CD14-positive monocyte (primary cell): ENCODE measurements around the gene IL9R. TPM values are rescaled to one million over a fixed set of nuclear protein-coding genes. Genes with fewer than 3 reads are reported as not detected.

Source experiments
- DNase-seq, 3 donors: peaks; one replicate each; pipeline ENCODE4 v3.0.0-alpha.2; 2011 to 2022
- H2AFZ ChIP-seq: 2 replicates; pipeline ENCODE4 v1.6.0; 2012; ENCODE audit warnings: mild to moderate bottlenecking, low read depth, low read length, inconsistent platforms; ENCODE audit not compliant: insufficient read depth, poor library complexity, severe bottlenecking
- H3K27ac ChIP-seq, 2 donors: 1 replicate in 1 of 2; 2 replicates in 1 of 2; pipeline ENCODE4 v1.5.1; 2012 to 2013; ENCODE audit warnings: low read length in 2 of 2, control low read depth in 1 of 2, inconsistent platforms in 1 of 2, low read depth in 1 of 2, mild to moderate bottlenecking in 1 of 2
- H3K27me3 ChIP-seq, 2 donors: one replicate each; pipeline versions ENCODE4 v1.6.0 to v1.6.1; 2011 to 2013; ENCODE audit warnings: low read length in 2 of 2; ENCODE audit not compliant: control insufficient read depth in 2 of 2, insufficient read depth in 2 of 2
- H3K36me3 ChIP-seq, 2 donors: replicated peaks in 1 of 2; 1 replicate in 1 of 2; 2 replicates in 1 of 2; pipeline versions ENCODE4 v1.5.1 to v1.6.1; 2012 to 2013; ENCODE audit warnings: low read length in 2 of 2, control low read depth in 1 of 2, inconsistent platforms in 1 of 2, mild to moderate bottlenecking in 1 of 2; ENCODE audit not compliant: insufficient read depth in 2 of 2, control insufficient read depth in 1 of 2
- H3K4me1 ChIP-seq, 2 donors: 1 replicate in 1 of 2; 2 replicates in 1 of 2; pipeline versions ENCODE4 v1.5.1 to v1.6.1; 2012 to 2013; ENCODE audit warnings: low read length in 2 of 2, control low read depth in 1 of 2, inconsistent platforms in 1 of 2, mild to moderate bottlenecking in 1 of 2, moderate library complexity in 1 of 2; ENCODE audit not compliant: insufficient read depth in 2 of 2, control insufficient read depth in 1 of 2
- H3K4me2 ChIP-seq: replicated peaks from 2 replicates; pipeline ENCODE3; 2012; ENCODE audit warnings: low read length, moderate library complexity, mild to moderate bottlenecking; ENCODE audit not compliant: poor library complexity, severe bottlenecking; ENCODE audit errors: extremely low read depth
- H3K4me3 ChIP-seq, 3 experiments: fragments of 200-600 bp in 1 of 3; sonication (generic) in 1 of 3; replicated peaks in 1 of 3; 1 replicate in 2 of 3; 2 replicates in 1 of 3; pipeline ENCODE4 v1.5.1; 2011 to 2013; ENCODE audit warnings: low read length in 3 of 3, mild to moderate bottlenecking in 3 of 3, control low read depth in 2 of 3, low read depth in 2 of 3, inconsistent platforms in 1 of 3, moderate library complexity in 1 of 3
- H3K79me2 ChIP-seq: 2 replicates; pipeline ENCODE4 v1.6.0; 2012; ENCODE audit warnings: mild to moderate bottlenecking, control low read depth, inconsistent platforms, low read length, moderate library complexity; ENCODE audit not compliant: insufficient read depth
- H3K9ac ChIP-seq: 2 replicates; pipeline ENCODE4 v1.6.0; 2017; ENCODE audit warnings: low read length, mild to moderate bottlenecking; ENCODE audit not compliant: insufficient read depth, poor library complexity, severe bottlenecking
- H3K9me3 ChIP-seq, 2 donors: replicated peaks in 1 of 2; 1 replicate in 1 of 2; 2 replicates in 1 of 2; pipeline versions ENCODE4 v1.5.1 to v1.6.1; 2012 to 2013; ENCODE audit warnings: low read length in 2 of 2, control low read depth in 1 of 2; ENCODE audit not compliant: control insufficient read depth in 1 of 2, insufficient read depth in 1 of 2
- H4K20me1 ChIP-seq: 2 replicates; pipeline ENCODE4 v1.6.0; 2012; ENCODE audit warnings: mild to moderate bottlenecking, low read length, control low read depth, moderate library complexity; ENCODE audit not compliant: insufficient read depth
- H3K27ac Mint-ChIP-seq, 7 donors: one replicate each; pipeline ENCODE4 v1.8.0; 2020; ENCODE audit warnings: mild to moderate bottlenecking in 7 of 7, mixed read lengths in 7 of 7, moderate library complexity in 6 of 7, inconsistent platforms in 2 of 7
- H3K27me3 Mint-ChIP-seq, 3 donors: one replicate each; pipeline ENCODE4 v1.8.0; 2021 to 2022; ENCODE audit warnings: low read depth in 3 of 3, mild to moderate bottlenecking in 3 of 3, mixed read lengths in 3 of 3, moderate library complexity in 3 of 3, inconsistent platforms in 1 of 3
- H3K36me3 Mint-ChIP-seq, 2 donors: one replicate each; pipeline ENCODE4 v1.8.0; 2020; ENCODE audit warnings: mixed read lengths in 2 of 2, inconsistent platforms in 1 of 2, mild to moderate bottlenecking in 1 of 2
- H3K4me1 Mint-ChIP-seq: one replicate; pipeline ENCODE4 v1.8.0; 2020; ENCODE audit warnings: mild to moderate bottlenecking, mixed read lengths
- H3K4me3 Mint-ChIP-seq, 2 donors: one replicate each; pipeline ENCODE4 v1.8.0; 2020; ENCODE audit warnings: mild to moderate bottlenecking in 2 of 2, mixed read lengths in 2 of 2, moderate library complexity in 1 of 2
- H3K9me3 Mint-ChIP-seq, 7 donors: one replicate each; pipeline ENCODE4 v1.8.0; 2020 to 2022; ENCODE audit warnings: mixed read lengths in 7 of 7, mild to moderate bottlenecking in 6 of 7, moderate library complexity in 6 of 7, inconsistent platforms in 2 of 7
- WGBS: methylation state at CpG from one replicate; pipeline ENCODE4 v1.1.5; 2013; ENCODE audit warnings: missing lambda C conversion rate; ENCODE audit not compliant: insufficient coverage; 5-methylcytosine and 5-hydroxymethylcytosine counted together
- intact Hi-C, 2 donors: fragments of 100-400 bp; cut with micrococcal nuclease; formaldehyde crosslinking; loops; one replicate each; pipeline versions ENCODE4 v1.15.0 to v1.15.1; 2023
- polyA plus RNA-seq, 3 donors: library from polyadenylated mRNA; depleted of rRNA in 1 of 3; unstranded in 2 of 3; stranded (reverse) in 1 of 3; fragments of 300-500 nt in 2 of 3; fragments of >200 nt in 1 of 3; fragmentation: Illumina TruSeq in 2 of 3; gene quantifications; 1 replicate in 2 of 3; 2 replicates in 1 of 3; pipeline ENCODE4 v1.2.3, GENCODE V29; 2012 to 2021
- TF ChIP-seq, protein P1 (sequence below): fragments of 200-600 bp; IDR thresholded peaks from one replicate; pipeline ENCODE4 v1.8.0; 2022; ENCODE audit warnings: antibody characterized with exemption, mild to moderate bottlenecking

The IL9R gene
- polyA plus RNA-seq, 3 donors: 0.25 to 1.0 (median 0.85) TPM

DNA sequence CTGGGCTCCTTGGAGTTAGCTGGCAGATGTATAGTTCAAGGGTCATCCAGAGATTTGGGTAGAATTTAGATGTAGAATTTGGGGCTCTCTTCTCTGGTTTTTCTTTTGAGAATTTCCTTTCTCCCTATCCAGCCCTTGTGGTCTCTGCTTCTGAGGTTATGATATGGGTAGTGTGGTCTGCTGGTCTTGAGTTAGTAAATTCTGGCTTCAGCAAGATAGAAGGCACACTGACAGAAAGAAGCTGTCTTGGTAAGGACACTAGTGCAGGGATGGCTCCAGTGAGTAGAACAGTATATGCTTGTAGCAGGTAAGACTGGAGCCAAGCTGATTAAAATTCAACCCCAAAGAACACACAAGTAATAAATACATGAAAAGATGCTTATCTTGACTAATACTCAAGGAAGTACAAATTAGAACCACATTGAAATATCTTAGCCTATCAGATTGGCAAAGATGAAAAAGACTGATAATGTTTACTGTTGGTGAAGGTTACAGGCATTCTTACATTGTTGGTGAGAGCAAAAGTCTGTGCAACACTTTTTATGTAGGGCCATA is 2.1 kb upstream of the IL9R start:
- no peaks in the 10 kb centered on the region for H4K20me1 ChIP-seq
- no peak overlapping the region for H3K4me3 ChIP-seq
- H3K9me3 ChIP-seq: peaks cover 0 to 2% of the 10 kb centered on the region in 2 donors
- Mint-ChIP-seq H3K27ac (no peak overlapping the region), H3K4me1 (no peaks in the 10 kb centered on the region), H3K27me3 (peaks cover 1 to 5% (median 2%) of the 10 kb centered on the region in 3 donors), H3K9me3 (peaks cover 0 to 2% (median 0%) of the 10 kb centered on the region in 7 donors), H3K36me3 (no peaks in the 10 kb centered on the region), H3K4me3 (no peak overlapping the region)
- H3K4me1 ChIP-seq: no peaks in the 10 kb centered on the region
- DNase-seq: no peak
- no peak overlapping the region for H3K9ac ChIP-seq
- H3K4me2 ChIP-seq: no peak overlapping the region
- H3K79me2 ChIP-seq: no peaks in the 10 kb centered on the region
- intact Hi-C loops: no loop called here
- TF ChIP-seq, protein P1, sequence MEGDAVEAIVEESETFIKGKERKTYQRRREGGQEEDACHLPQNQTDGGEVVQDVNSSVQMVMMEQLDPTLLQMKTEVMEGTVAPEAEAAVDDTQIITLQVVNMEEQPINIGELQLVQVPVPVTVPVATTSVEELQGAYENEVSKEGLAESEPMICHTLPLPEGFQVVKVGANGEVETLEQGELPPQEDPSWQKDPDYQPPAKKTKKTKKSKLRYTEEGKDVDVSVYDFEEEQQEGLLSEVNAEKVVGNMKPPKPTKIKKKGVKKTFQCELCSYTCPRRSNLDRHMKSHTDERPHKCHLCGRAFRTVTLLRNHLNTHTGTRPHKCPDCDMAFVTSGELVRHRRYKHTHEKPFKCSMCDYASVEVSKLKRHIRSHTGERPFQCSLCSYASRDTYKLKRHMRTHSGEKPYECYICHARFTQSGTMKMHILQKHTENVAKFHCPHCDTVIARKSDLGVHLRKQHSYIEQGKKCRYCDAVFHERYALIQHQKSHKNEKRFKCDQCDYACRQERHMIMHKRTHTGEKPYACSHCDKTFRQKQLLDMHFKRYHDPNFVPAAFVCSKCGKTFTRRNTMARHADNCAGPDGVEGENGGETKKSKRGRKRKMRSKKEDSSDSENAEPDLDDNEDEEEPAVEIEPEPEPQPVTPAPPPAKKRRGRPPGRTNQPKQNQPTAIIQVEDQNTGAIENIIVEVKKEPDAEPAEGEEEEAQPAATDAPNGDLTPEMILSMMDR: no peak
- no peak overlapping the region for H3K27ac ChIP-seq
- no peaks in the 10 kb centered on the region for H3K27me3 ChIP-seq
- H3K36me3 ChIP-seq: no peaks in the 10 kb centered on the region
- H2AFZ ChIP-seq: no peak overlapping the region

DNA sequence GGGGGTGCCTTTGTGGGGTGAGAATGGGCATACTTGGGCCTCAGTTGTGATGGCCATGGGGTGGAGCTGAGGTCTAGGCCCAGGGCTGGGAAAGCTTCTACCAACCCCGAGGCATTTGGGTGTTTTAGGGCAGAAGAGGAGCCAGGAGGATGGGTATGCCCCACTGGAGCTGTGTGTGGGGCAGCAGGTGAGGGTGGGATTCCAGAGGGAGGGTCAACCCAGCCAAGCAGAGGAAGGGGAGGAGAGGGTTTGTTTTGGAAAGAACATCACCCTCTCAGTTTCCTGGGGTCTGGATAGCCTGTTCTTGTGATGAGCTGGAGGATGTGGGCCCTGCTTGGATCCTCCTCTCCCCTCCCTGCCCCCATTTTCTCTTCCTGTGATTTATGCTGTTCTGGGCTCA is 620 bp downstream of the IL9R start:
- no peak overlapping the region for H3K9ac ChIP-seq
- H3K27me3 Mint-ChIP-seq: peaks cover 3 to 6% (median 6%) of the 10 kb centered on the region in 3 donors
- intact Hi-C loops: no loop called here
- H3K4me1 Mint-ChIP-seq: peaks cover 5% of the 10 kb centered on the region
- H3K4me2 ChIP-seq: no peak overlapping the region
- H3K4me1 ChIP-seq: no peaks in the 10 kb centered on the region
- H3K36me3 ChIP-seq: no peaks in the 10 kb centered on the region
- no peak overlapping the region for H3K4me3 ChIP-seq
- H3K27me3 ChIP-seq: no peaks in the 10 kb centered on the region
- H2AFZ ChIP-seq: no peak overlapping the region
- TF ChIP-seq, protein P1: no peak
- H3K36me3 Mint-ChIP-seq: no peaks in the 10 kb centered on the region
- H3K27ac Mint-ChIP-seq: no peak overlapping the region
- H3K9me3 ChIP-seq: no peaks in the 10 kb centered on the region
- no peaks in the 10 kb centered on the region for H4K20me1 ChIP-seq
- DNase-seq: no peak
- H3K27ac ChIP-seq: no peak overlapping the region
- H3K79me2 ChIP-seq: no peaks in the 10 kb centered on the region
- peaks cover 0 to 2% (median 0%) of the 10 kb centered on the region in 7 donors for H3K9me3 Mint-ChIP-seq
- 100% methylated on average over 1 of the region's 1 CpG for WGBS
- no peak overlapping the region for H3K4me3 Mint-ChIP-seq
